ENCODE measurements around the gene BRMS1L. TPM values are rescaled to one million over a fixed set of nuclear protein-coding genes. Genes with fewer than 3 reads are reported as not detected.

Gene BRMS1L
- total and polyA plus RNA-seq, 10 of the 15 experiments (the other 5 are each of a cell fraction or from before 2014, with no cell fraction given) = 5.3 to 26.7 (median 8.3) TPM

GRCh38 chr14:35783699-35784098 lies 42.4 kb upstream of the BRMS1L start:
- no peaks in the 10 kb centered on the region for H3K27me3 ChIP-seq (replicated peaks in 1 of 2; ENCODE audit: control insufficient read depth in 2 of 2, insufficient read depth in 2 of 2, low read length in 1 of 2)
- ChIA-PET CTCF (interaction anchor here (1.0 to 1.6 kb wide), 2 partner anchors 34 to 62 kb away, joined by 3 to 5 read pairs; no protein-coding TSS in a partner anchor), RAD21 (ENCODE audit: unreplicated experiment) (no interaction called here), SMC1A (ENCODE audit: uncharacterized antibody, unreplicated experiment) (interaction anchor here (1.2 kb wide), 1 partner anchor 29 kb away, joined by 6 read pairs; no protein-coding TSS in a partner anchor), POLR2A (no interaction called here)
- DNase-seq (ENCODE audit: low read depth, low spot score) (no peak), ATAC-seq (no peak), FAIRE-seq (no peak)
- no peaks in the 10 kb centered on the region; the same call in 1 of the 3 replicates for H3K9me3 ChIP-seq (replicated peaks; ENCODE audit: control insufficient read depth, insufficient read depth, low read length)
- no peak overlapping the region for H3K4me3 ChIP-seq
- TF ChIP-seq, protein P1, sequence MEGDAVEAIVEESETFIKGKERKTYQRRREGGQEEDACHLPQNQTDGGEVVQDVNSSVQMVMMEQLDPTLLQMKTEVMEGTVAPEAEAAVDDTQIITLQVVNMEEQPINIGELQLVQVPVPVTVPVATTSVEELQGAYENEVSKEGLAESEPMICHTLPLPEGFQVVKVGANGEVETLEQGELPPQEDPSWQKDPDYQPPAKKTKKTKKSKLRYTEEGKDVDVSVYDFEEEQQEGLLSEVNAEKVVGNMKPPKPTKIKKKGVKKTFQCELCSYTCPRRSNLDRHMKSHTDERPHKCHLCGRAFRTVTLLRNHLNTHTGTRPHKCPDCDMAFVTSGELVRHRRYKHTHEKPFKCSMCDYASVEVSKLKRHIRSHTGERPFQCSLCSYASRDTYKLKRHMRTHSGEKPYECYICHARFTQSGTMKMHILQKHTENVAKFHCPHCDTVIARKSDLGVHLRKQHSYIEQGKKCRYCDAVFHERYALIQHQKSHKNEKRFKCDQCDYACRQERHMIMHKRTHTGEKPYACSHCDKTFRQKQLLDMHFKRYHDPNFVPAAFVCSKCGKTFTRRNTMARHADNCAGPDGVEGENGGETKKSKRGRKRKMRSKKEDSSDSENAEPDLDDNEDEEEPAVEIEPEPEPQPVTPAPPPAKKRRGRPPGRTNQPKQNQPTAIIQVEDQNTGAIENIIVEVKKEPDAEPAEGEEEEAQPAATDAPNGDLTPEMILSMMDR (IDR thresholded peaks at IDR 0.05 in 2 of 3, conservative IDR thresholded peaks at IDR 0.05 in 1 of 3; ENCODE audit: control insufficient read depth in 2 of 3, extremely low read depth in 1 of 3, insufficient read depth in 1 of 3, low read depth in 3 of 3, low read length in 3 of 3) = no peak
- TF ChIP-seq NBN (IDR thresholded peaks at IDR 0.05) (no peak), CHD4 (IDR thresholded peaks at IDR 0.05) (no peak), MTA2 (IDR thresholded peaks at IDR 0.05; ENCODE audit: low read depth) (no peak), ZBTB40 (IDR thresholded peaks at IDR 0.05; ENCODE audit: borderline replicate concordance) (no peak), FOXM1 (IDR thresholded peaks at IDR 0.05; ENCODE audit: low read depth, low read length) (no peak), TCF7 (IDR thresholded peaks at IDR 0.05; ENCODE audit: borderline replicate concordance) (no peak), SRF (IDR thresholded peaks at IDR 0.05; ENCODE audit: low read depth in 2 of 2, low read length in 2 of 2) (no peak), GATAD2B (conservative IDR thresholded peaks at IDR 0.05; ENCODE audit: low read depth) (no peak), CBFB (IDR thresholded peaks at IDR 0.05; ENCODE audit: low read depth) (no peak), ZZZ3 (IDR thresholded peaks at IDR 0.05; ENCODE audit: control insufficient read depth, insufficient read length, low read depth) (no peak), BCLAF1 (IDR thresholded peaks at IDR 0.05) (no peak), NRF1 (conservative IDR thresholded peaks at IDR 0.05; ENCODE audit: low read depth, low read length) (no peak), SREBF2 (IDR thresholded peaks at IDR 0.05; ENCODE audit: low read length) (no peak)
- TF ChIP-seq, protein P2, sequence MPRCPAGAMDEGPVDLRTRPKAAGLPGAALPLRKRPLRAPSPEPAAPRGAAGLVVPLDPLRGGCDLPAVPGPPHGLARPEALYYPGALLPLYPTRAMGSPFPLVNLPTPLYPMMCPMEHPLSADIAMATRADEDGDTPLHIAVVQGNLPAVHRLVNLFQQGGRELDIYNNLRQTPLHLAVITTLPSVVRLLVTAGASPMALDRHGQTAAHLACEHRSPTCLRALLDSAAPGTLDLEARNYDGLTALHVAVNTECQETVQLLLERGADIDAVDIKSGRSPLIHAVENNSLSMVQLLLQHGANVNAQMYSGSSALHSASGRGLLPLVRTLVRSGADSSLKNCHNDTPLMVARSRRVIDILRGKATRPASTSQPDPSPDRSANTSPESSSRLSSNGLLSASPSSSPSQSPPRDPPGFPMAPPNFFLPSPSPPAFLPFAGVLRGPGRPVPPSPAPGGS (IDR thresholded peaks at IDR 0.05; ENCODE audit: borderline replicate concordance, insufficient read depth, low read depth, low read length, poor library complexity, severe bottlenecking) = no peak
- WGBS (ENCODE audit: insufficient coverage, insufficient replicate concordance, low lambda C conversion rate, missing lambda C conversion rate) = 0% methylated on average over 1 of the region's 1 CpG
- H3K79me2 ChIP-seq (ENCODE audit: control insufficient read depth, insufficient read depth, low read length) = peaks cover 1% of the 10 kb centered on the region; the same call in 1 of the 2 replicates
- intact Hi-C loops (cut with micrococcal nuclease; ENCODE audit: unreplicated experiment) = no loop called here
- H3K4me1 ChIP-seq (ENCODE audit: control insufficient read depth, insufficient read depth, low read length) = no peaks in the 10 kb centered on the region
- no peaks in the 10 kb centered on the region for H4K20me1 ChIP-seq (ENCODE audit: control insufficient read depth, insufficient read depth)
- no peaks in the 10 kb centered on the region for H3K36me3 ChIP-seq (ENCODE audit: control insufficient read depth in 2 of 2, insufficient read depth in 2 of 2, low read length in 1 of 2)
- no TSS peak for BruUV-seq (replicated peaks)
- in situ Hi-C loops (cut with MboI) = no loop called here
- no peak overlapping the region for H3K4me2 ChIP-seq (ENCODE audit: control insufficient read depth, insufficient read depth)
- H2AFZ ChIP-seq (ENCODE audit: control insufficient read depth, low read depth, low read length) = no peak overlapping the region
- no peak overlapping the region for H3K27ac ChIP-seq (ENCODE audit: control insufficient read depth, insufficient read depth)
- no peak overlapping the region for H3K9ac ChIP-seq (ENCODE audit: control insufficient read depth, insufficient read depth, low read length)
